GM18526 (cell line): ENCODE measurements around the gene RAB14.

Experiments used
- POLR2A ChIP-seq: IDR thresholded peaks from 3 replicates; pipeline ENCODE4 v1.6.1; 2011; ENCODE audit not compliant: insufficient read length; ENCODE audit errors: extremely low read depth

Gene RAB14

DNA sequence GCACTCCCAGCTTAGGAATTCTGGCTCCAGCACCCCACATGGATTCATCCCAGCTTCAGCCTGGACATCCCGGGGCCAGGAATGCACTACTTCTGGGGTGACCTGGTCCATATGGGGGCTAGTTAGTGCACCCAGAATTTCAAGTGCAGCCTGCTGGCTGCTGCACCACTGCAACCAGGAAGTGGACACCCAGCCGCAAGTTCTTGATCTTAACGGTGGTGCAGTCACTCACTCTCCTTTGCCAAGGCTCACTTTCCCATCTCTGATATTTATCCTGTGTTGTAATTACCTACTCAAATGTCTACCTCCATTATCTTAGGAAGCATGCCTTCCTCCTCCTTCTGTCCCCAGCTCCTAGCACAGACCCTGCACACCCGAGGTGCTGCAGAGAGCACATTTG, 26.2 kb upstream of the RAB14 start:
- no peak for TF ChIP-seq POLR2A

DNA sequence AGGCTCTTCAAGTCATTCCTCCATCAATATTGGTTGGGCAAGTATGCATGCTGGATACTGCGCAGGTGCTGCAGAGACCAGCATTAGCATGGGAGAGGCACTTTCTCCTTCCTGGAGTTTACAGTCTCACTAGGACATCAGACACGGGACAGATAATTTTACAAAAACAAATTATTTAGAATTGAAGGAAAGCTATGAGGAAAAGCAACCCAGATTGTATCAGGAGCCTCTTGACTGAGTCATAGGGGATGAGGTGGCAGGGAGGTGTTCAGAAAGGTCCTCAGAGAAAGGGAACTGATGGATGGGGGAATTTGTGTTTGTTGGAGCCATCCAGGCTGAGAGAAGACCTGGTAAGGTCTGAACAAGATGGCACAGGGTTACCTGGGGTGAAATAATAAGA, 24.5 kb upstream of the RAB14 start:
- no peak for TF ChIP-seq POLR2A

DNA sequence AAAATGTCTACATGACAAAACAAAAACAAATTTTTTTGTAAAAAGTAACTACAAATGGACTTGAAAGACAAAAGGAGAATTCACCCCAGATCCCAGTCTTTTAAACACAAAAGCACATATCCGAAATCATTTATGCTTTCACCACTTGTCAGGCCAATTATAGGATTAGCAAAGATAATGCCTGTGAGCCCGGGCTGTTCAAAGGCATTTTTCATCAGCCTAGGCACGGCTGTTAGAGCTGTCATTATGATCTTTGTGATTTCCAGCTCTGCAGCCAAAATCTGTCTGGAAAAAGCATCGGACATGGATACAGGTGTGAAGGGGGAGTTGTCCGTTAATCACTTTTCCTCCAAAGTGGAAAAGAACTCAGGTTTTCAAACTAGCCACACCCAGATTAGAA, 23.6 kb upstream of the RAB14 start:
- no peak for TF ChIP-seq POLR2A

DNA sequence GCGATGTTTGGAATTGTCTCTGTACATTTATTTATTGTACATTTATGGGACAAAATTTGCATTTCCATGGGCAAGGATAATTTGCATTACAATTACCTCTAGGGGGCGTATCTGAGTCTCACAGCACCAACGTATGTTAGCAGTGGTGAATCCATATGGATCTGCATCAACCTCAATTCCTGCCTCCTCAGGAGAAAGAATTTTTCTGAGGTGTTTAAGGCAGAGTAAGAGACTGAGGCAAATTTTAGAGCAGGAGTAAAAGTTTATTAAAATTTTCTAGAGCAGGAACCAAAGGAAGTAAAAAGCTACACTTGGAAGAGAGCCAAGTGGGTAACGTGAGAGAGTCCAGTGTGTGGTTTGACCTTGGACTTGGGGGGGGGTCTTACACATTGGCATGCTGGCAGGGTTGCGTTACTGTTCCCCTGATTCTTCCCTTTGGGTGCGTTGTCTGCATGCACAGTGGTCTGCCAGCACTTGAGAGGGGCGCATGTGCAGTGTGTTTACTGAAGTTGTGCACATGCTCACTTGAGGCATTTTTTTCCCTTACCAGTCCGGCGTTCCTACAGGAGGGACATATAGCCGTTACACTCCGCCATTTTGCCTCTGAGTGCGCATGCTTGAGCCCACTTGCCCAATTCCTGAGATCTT, 21.0 kb upstream of the RAB14 start:
- no peak for TF ChIP-seq POLR2A

DNA sequence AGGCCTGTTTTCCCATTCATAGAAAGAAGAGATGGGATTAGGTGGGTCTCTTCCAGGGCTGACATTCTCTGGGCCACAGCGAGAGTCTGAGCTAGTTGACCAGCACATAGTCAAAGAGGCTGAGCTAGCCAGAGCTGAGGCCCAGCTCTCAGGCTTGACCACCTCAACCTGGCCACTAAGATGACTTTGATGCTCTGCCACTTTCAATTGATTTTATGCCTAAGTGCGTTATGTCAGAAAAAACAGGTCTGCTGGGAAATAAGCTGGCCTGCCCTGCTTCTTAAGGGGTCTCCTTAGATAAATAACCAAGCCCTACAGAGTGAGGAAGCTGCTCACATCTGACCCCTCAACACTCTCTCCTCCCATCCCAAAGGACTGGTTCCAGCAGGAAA, 20.0 kb upstream of the RAB14 start:
- no peak for TF ChIP-seq POLR2A

DNA sequence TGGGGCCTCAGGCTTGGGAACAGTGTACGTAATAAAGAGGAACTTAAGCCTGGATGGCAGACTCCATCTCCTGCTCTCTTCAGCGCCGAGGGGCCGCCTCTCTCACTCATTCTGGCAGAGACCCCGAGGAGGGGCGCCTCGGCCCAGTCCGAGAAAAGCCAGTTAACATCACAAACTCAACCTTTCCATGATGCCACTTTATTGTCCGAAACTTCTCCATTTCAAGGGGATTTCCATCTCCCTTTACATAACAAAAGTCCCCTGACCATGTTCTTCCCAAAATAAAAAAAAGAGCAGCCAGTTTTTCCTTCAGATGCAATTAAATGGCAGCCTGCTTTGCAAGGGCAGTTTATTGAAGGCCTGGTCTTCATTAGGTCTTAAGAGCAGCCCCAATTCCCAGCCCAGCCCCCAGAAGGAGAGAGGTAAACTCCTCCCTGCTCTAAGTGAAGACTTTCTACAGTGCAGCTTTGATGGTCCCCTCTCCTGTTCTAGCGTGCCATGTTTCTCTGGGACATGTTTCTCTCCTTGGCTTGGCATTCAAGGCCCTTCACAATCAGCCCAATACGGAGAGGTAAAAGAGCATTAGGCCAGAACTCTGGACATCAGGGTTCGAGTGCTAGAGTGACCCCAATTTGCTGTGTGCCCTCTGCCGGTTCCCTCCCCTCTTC, 19.5 kb upstream of the RAB14 start:
- TF ChIP-seq POLR2A: no peak

DNA sequence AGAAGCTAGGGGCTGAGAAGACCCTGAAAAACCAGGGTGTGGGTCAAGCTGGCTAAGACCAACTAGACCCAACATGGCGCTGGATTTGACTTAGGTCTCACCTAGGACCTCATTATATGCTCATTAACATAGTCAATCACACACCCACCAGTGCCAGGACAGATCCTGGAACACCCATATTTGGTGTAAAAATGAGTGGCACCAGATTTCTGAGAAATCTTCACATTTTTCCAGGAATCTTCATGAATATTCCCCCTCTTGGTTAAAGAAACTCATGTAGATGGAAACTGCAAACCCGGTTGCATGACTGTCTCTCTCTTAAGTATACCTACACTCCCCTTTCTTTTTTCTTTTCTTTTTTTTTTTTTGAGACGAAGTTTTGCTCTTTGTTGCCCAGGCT, 17.9 kb upstream of the RAB14 start:
- no peak for TF ChIP-seq POLR2A

DNA sequence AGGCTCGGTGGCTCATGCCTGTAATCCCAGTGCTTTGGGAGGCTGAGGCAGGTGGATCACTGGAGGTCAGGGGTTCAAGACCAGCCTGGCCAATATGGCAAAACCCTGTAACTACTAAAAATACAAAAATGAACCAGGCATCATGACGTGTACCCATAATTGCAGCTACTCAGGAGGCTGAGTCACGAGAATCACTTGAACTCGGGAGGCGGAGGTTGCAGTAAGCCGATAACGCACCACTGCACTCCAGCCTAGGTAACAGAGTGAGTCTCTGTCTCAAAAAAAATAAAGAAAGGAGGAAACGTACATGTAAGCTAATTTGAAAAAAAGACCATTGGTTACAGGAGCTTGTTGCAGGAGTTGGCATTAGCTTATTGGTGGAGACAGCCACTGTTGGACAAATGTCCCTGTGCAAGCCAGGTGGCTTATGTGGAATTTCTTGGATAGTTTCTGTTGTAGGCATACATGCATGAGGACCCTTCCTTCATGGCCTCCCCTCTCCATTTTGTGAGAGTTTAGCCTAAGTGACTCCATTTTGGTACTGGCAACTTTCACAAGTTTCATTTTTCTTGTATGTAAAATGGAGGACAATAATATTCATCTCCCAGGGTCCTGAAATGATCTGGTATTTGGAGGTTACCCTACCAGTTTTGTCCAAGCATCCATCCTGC, 16.8 kb upstream of the RAB14 start:
- TF ChIP-seq POLR2A: no peak

DNA sequence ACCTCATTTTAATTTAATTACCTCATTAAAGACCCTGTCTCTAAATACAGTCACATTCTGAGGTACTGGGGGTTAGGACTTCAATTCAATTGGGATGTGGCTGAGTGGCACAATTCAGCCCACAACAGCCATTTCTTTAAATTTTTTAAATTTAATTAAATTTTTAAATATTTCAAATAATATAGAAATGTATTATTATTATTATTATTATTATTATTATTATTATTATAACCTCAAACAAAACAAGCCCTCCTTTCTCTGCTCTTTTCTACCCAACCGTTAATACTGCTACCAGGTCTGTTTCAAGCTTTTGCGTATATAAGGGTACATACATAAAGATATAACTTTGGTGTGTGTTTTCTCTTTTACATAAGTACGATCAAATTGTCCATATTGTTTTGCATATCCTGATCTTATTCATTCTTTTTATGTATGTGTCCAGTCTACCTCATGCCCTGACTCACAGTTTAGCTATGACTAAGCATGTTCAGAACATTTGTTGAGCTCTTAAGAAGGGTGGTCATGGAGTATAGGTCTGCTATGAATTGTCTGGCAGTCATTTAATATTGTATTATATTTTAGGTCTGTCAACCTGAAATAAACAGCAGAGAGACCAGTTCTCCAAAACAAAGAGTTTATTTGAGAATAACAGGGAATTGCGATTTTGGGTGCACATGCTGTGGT, 16.1 kb upstream of the RAB14 start:
- TF ChIP-seq POLR2A: no peak

DNA sequence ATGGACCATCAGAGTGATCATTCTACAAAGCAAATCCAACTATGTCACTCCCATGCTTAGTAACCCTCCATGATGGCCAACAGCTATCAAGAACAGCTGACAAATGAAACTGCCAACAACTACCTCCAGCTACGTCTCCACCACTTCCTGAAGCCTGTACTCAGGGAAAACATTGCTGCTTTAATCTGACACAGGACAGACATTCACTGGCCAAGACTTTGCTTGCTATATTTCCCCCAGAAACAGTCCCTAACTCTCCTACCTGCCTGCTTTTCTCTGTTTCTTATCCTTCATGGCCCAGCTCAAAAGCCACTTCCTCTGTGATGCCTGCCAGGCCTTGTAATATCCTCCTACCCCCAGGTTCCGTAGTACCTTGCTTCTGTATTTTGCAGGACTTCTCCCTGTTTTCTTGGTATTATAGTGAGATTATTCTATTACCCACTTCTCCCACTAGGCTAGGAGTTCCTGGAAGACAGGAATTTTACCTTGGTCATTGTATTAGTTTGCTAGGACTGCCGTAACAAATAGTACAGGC, 14.7 kb upstream of the RAB14 start:
- no peak for TF ChIP-seq POLR2A

DNA sequence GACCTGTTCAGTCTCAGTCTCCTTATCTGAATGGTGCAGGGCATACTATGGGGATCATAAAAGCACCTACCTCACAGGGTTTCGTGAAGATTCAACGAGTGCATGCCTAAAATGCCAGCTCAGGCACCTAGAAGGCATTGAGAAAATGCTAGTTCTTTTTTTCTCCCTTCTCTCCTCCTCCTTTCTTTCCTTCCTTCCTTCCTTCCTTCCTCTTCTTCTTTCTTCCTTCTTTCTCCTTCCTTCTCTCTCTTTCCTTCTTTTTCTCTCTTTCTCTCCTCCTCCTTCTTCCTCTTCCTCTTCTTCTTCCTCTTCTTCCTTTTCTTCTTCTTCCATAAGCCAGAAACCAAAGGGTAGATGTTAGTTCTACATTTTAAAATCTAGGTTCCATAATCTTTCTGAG, 12.3 kb upstream of the RAB14 start:
- TF ChIP-seq POLR2A: no peak

DNA sequence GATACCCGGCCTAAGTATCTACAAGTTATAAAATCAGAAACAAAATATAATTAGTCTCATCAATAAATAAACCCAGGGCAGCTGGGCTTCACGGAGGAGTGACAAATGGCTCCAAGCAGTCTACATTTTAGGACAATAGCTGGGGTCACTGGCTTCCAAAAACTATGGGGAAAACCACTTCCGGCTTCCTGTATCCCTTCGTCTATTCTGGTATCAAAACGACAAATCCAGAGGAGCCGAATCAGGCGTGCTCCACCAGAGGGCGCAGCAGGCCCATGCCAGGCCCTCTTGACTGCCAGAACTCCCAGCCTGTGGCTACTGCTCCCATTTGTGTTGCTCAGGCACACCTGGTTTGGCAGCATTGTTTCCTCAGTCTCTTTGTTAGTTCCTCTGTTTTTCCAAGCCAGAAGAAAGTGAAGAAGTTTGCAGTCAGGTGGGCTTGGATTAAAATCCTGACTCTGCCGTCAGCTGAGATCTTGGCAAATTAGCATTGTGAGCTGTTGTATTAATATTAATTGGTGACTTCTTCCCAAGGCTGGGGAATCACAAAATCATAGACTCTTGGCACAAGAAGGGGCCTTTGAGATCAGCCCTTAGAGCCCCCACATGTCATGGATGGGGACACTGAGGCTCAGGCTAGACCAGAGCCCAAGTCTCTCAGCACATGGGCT, 11.6 kb upstream of the RAB14 start:
- TF ChIP-seq POLR2A: no peak

DNA sequence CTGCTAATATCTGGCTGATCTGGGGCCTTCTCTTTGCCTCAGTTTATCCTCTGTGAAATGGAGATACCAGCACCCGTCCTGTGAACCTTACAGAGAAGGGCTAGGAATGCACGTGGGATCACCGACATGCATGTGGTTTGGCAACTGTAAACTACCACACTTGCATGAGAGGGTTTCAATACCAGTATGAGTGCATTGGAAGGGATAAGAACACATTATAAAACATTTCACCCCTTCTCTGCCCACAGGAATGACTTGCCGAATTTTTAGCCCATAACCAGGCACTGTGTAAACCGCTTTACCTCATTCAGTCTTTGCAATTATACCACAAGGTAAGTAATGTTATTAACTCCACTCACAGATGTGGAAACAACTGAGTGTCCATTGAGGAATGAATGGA, 8.9 kb upstream of the RAB14 start:
- TF ChIP-seq POLR2A: no peak

DNA sequence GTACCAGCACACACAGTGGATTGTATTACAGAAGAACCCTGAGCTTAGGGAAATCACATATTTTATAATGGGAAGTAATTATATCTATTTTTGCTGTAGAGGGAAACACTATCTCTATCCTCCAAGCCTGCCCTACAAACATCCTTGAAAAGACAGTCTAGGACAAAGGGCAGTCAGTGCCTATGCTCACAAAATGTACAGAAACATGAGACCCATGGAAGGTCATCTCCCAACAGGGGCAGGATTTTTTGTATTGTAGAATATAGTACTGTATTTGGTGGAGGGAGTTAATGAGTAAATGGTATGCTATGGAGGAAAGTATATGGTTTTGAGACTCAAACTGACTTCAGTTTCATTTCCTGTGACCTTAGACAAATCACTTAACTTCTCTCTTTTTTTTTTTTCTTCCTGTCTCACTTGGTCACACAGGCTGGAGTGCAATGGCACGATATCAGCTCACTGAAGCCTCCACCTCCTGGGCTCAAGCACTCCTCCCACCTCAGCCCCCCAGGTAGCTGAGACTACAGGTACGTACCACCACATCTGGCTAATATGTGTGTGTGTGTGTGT, 5.8 kb upstream of the RAB14 start:
- TF ChIP-seq POLR2A: no peak
